C4-2B (cell line): ENCODE results near the gene ANKRD16.
A peak's percentile ranks its signal among the peaks of the same experiment; 100 is the strongest.

ENCODE experiments used
- H3K27ac ChIP-seq: fragments of 450-650 bp; 2 replicates; pipeline ENCODE4 v1.5.1; 2017
- CTCF ChIP-seq: fragments of 450-650 bp; conservative IDR thresholded peaks from 2 replicates; pipeline ENCODE4 v1.5.1; 2017; ENCODE audit warnings: mild to moderate bottlenecking
- ZFX ChIP-seq: fragments of 450-650 bp; IDR thresholded peaks from 2 replicates; pipeline ENCODE4 v1.6.1; 2017

ANKRD16 gene

GRCh38 chr10:5904227-5904626 is 14.5 kb upstream of the ANKRD16 start:
- no peak overlapping the region for H3K27ac ChIP-seq
- TF ChIP-seq CTCF (no peak), ZFX (no peak)

DNA sequence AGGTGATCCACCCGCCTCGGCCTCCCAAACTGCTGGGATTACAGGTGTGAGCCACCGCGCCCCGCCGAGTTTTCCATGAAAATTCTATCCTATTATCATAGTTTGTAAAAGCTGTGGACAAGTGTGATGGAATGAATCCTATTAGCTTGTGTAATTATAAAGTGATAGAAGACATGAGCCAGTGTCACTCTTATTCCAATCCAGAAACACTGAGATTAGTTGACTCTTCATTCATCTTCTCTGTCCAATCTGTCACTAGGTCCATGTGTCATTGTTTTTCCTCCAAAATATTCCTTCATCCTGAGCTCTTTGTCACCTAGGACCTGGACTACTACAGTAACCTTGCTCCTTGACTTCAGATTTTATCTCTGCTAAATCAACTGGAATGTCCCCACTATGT is 13.9 kb upstream of the ANKRD16 start:
- no peak overlapping the region for H3K27ac ChIP-seq
- TF ChIP-seq ZFX: no peak
- TF ChIP-seq CTCF: no peak

GRCh38 chr10:5902511-5903274 is 13.0 kb upstream of the ANKRD16 start:
- no peak overlapping the region for H3K27ac ChIP-seq
- TF ChIP-seq ZFX: no peak
- no peak for TF ChIP-seq CTCF

DNA sequence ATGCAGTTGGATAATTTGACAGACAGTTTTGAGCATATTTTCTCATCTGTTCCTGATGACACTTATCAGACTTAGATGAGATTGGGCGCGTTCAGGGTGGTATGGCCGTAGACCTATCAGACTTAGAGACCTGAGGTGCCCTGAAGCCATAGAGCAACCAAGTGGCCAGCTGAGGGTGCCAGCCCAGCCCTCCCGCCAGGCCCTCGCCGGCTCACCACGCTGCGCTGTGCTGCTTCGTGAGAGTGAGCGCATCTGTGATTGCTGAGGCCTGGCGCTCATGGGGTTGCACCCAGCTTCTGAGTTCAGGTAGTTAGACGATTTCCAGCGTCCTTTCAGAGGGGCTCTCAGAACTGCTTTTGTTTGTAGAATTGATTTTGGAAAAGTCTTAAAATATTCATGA is 10.6 kb upstream of the ANKRD16 start:
- no peak overlapping the region for H3K27ac ChIP-seq
- no peak for TF ChIP-seq ZFX
- TF ChIP-seq CTCF: no peak

GRCh38 chr10:5898163-5898562 is 8.5 kb upstream of the ANKRD16 start:
- TF ChIP-seq ZFX (no peak), CTCF (no peak)
- peak overlapping the region; percentile 22; the same call in 1 of the 2 replicates for H3K27ac ChIP-seq

- H3K27ac ChIP-seq: peak overlapping the region; percentile 22; the same call in 1 of the 2 replicates
- no peak for TF ChIP-seq CTCF
- no peak for TF ChIP-seq ZFX
These were observed 7.8 kb upstream of the ANKRD16 start for GRCh38 chr10:5897504-5897903.

- no peak for TF ChIP-seq CTCF
- TF ChIP-seq ZFX: no peak
- H3K27ac ChIP-seq: no peak overlapping the region; the same call in 1 of the 2 replicates
These were observed 7.3 kb upstream of the ANKRD16 start for GRCh38 chr10:5897053-5897340.
